Lower leg skin (tissue), 3 donors: ENCODE data around the gene PATE4.

Experiments
- CTCF ChIP-seq, 3 donors: fragments of 450-650 bp; IDR thresholded peaks; one replicate each; pipeline ENCODE4 v1.5.1; 2016; ENCODE audit warnings: antibody characterized with exemption in 3 of 3, mild to moderate bottlenecking in 3 of 3, moderate library complexity in 2 of 3
- POLR2A ChIP-seq, 2 donors: fragments of 450-650 bp; IDR thresholded peaks; one replicate each; pipeline ENCODE4 v1.6.1; 2016 to 2017; ENCODE audit warnings: antibody characterized with exemption in 2 of 2, mild to moderate bottlenecking in 1 of 2, moderate library complexity in 1 of 2

- no peak for TF ChIP-seq CTCF (IDR thresholded peaks at IDR 0.05)
- no peak for TF ChIP-seq POLR2A (IDR thresholded peaks at IDR 0.05)
Measured at GRCh38 chr11:125873881-125874555, 40.9 kb downstream of the PATE4 start.
